HepG2 (cell line): Measurements from ENCODE around the gene KCNJ6. TPM values are rescaled to one million over a fixed set of nuclear protein-coding genes. Genes with fewer than 3 reads are reported as not detected.

Experiments used
- ATAC-seq: fragments of 200-7000 bp; cut with Tn5 transposase; 3 replicates; pipeline ENCODE4 v1.9.1; 2020; ENCODE audit warnings: mild to moderate bottlenecking, moderate library complexity
- BruUV-seq: library from RNA; stranded (reverse); fragments of 400-500 nt; replicated peaks from 2 replicates; lab custom pipeline; 2021; lab: Mats Ljungman, UMichigan
- CTCF ChIA-PET: fragments of 300-600 bp; formaldehyde crosslinking; extraction: SDS; loops from one replicate; lab custom pipeline; 2021; ENCODE audit warnings: low total read pairs, inconsistent platforms, low intra/inter-chr PET ratio; lab: Yijun Ruan, JAX
- POLR2A ChIA-PET: fragments of 350-600 bp; sonication (Branson Sonifier 250); formaldehyde crosslinking; loops from one replicate; lab custom pipeline; 2020; ENCODE audit warnings: antibody characterized with exemption, inconsistent platforms; lab: Yijun Ruan, JAX
- DNase-seq: peaks from one replicate; pipeline ENCODE4 v3.0.0-alpha.2; 2015; ENCODE audit warnings: low spot score
- FAIRE-seq: peaks from 3 replicates; lab custom pipeline; 2011; peaks lifted over from hg19 to GRCh38; lab: Jason Lieb, UNC
- H2AFZ ChIP-seq: one replicate; pipeline ENCODE4 v1.6.1; 2011; ENCODE audit warnings: low read length, inconsistent platforms
- H3K27ac ChIP-seq: fragments of 300-600 bp; 3 replicates; pipeline ENCODE4 v1.8.0; 2011; ENCODE audit warnings: mixed run types, mild to moderate bottlenecking, mixed read lengths, low read length, inconsistent platforms; ENCODE audit not compliant: insufficient read depth; ENCODE audit errors: extremely low read length
- H3K27me3 ChIP-seq, 2 experiments: fragments of 200-600 bp in 1 of 2; 2 replicates in 1 of 2; 3 replicates in 1 of 2; pipeline versions ENCODE4 v1.6.0 to v1.8.0; 2011; ENCODE audit warnings: low read length in 2 of 2, mild to moderate bottlenecking in 2 of 2, moderate library complexity in 2 of 2, inconsistent platforms in 1 of 2; ENCODE audit not compliant: insufficient read depth in 2 of 2, control insufficient read depth in 1 of 2
- H3K36me3 ChIP-seq, 2 experiments: fragments of 200-600 bp in 1 of 2; replicated peaks in 1 of 2; 2 replicates in 1 of 2; 3 replicates in 1 of 2; pipeline versions ENCODE4 v1.5.1 to v1.8.0; 2011; ENCODE audit warnings: low read length in 2 of 2, inconsistent platforms in 1 of 2; ENCODE audit not compliant: insufficient read depth in 2 of 2, control insufficient read depth in 1 of 2
- H3K4me1 ChIP-seq: 2 replicates; pipeline ENCODE4 v1.5.1; 2012; ENCODE audit warnings: low read length, inconsistent platforms; ENCODE audit not compliant: insufficient read depth
- H3K4me2 ChIP-seq: 2 replicates; pipeline ENCODE4 v1.6.0; 2011; ENCODE audit warnings: low read depth, low read length, inconsistent platforms
- H3K4me3 ChIP-seq, 3 experiments: fragments of 200-600 bp in 1 of 3; sonication (generic), shearing (Covaris generic) in 1 of 3; replicated peaks in 1 of 3; 2 replicates each; pipeline ENCODE4 v1.5.1; 2011 to 2016; ENCODE audit warnings: low read length in 3 of 3, inconsistent platforms in 2 of 3, low read depth in 2 of 3, mild to moderate bottlenecking in 2 of 3, control low read depth in 1 of 3, mixed read lengths in 1 of 3; ENCODE audit not compliant: insufficient read depth in 1 of 3
- H3K79me2 ChIP-seq: one replicate; pipeline ENCODE4 v1.6.1; 2011; ENCODE audit warnings: low read length, inconsistent platforms; ENCODE audit not compliant: insufficient read depth
- H3K9ac ChIP-seq: 2 replicates; pipeline ENCODE4 v1.6.0; 2011; ENCODE audit warnings: mild to moderate bottlenecking, low read depth, low read length, inconsistent platforms; ENCODE audit not compliant: insufficient read depth
- H3K9me3 ChIP-seq: 2 replicates; pipeline ENCODE4 v1.5.1; 2012; ENCODE audit warnings: mild to moderate bottlenecking, low read length
- H4K20me1 ChIP-seq: 2 replicates; pipeline ENCODE4 v1.6.0; 2011; ENCODE audit warnings: inconsistent platforms, mild to moderate bottlenecking, low read length, moderate library complexity; ENCODE audit not compliant: insufficient read depth
- ARID3A ChIP-seq: IDR thresholded peaks from 2 replicates; pipeline ENCODE4 v1.6.1; 2012; ENCODE audit warnings: low read depth, low read length, improper control_type of control experiment
- ATF7 ChIP-seq, 2 experiments: fragments of 450-650 bp in 1 of 2; sonication (generic) in 1 of 2; formaldehyde crosslinking in 1 of 2; IDR thresholded peaks; 2 replicates each; pipeline versions ENCODE4 v1.4.0 to v1.6.1; 2016 to 2020; ENCODE audit warnings: antibody characterized with exemption in 1 of 2, mild to moderate bottlenecking in 1 of 2, missing genetic modification reagents in 1 of 2
- BHLHE40 ChIP-seq: IDR thresholded peaks from 2 replicates; pipeline ENCODE4 v1.6.1; 2011; ENCODE audit warnings: low read length, improper control_type of control experiment
- CBX1 ChIP-seq: IDR thresholded peaks from one replicate; pipeline ENCODE4 v1.6.1; 2016; ENCODE audit warnings: antibody characterized with exemption, low read depth
- FIP1L1 ChIP-seq: fragments of 200-400 bp; formaldehyde crosslinking; IDR thresholded peaks from 2 replicates; pipeline ENCODE4 v1.6.1; 2018; ENCODE audit warnings: low read depth, mild to moderate bottlenecking, low read length, moderate library complexity, borderline replicate concordance; ENCODE audit not compliant: insufficient read depth
- GPBP1L1 ChIP-seq: sonication (generic); formaldehyde crosslinking; IDR thresholded peaks from 2 replicates; pipeline ENCODE4 v1.5.0; 2020; ENCODE audit warnings: mild to moderate bottlenecking, missing genetic modification reagents
- GZF1 ChIP-seq: sonication (generic); formaldehyde crosslinking; IDR thresholded peaks from 2 replicates; pipeline ENCODE4 v1.5.1; 2020; ENCODE audit warnings: mild to moderate bottlenecking, missing genetic modification reagents
- HDAC6 ChIP-seq: fragments of 200-600 bp; sonication (generic); IDR thresholded peaks from 2 replicates; pipeline ENCODE4 v1.7.0; 2017; ENCODE audit warnings: mild to moderate bottlenecking, antibody characterized with exemption, low read length, low read depth
- KDM6A ChIP-seq: IDR thresholded peaks from 2 replicates; pipeline ENCODE4 v1.6.1; 2016; ENCODE audit warnings: low read depth
- THAP8 ChIP-seq: sonication (generic); formaldehyde crosslinking; IDR thresholded peaks from 2 replicates; pipeline ENCODE4 v1.5.1; 2020; ENCODE audit warnings: missing genetic modification reagents, mild to moderate bottlenecking, borderline replicate concordance
- ZNF224 ChIP-seq: sonication (generic); formaldehyde crosslinking; IDR thresholded peaks from 2 replicates; pipeline ENCODE4 v1.5.0; 2020; ENCODE audit warnings: mild to moderate bottlenecking, missing genetic modification reagents
- ZNF704 ChIP-seq: sonication (generic); formaldehyde crosslinking; IDR thresholded peaks from 2 replicates; pipeline ENCODE4 v1.8.1; 2023; ENCODE audit warnings: mild to moderate bottlenecking, inconsistent platforms, moderate library complexity, missing genetic modification reagents, borderline replicate concordance
- ZNF772 ChIP-seq: sonication (generic); formaldehyde crosslinking; IDR thresholded peaks from 2 replicates; pipeline ENCODE4 v1.5.0; 2020; ENCODE audit warnings: mild to moderate bottlenecking, missing genetic modification reagents
- ZSCAN31 ChIP-seq: sonication (generic); formaldehyde crosslinking; IDR thresholded peaks from 2 replicates; pipeline ENCODE4 v1.5.0; 2020; ENCODE audit warnings: low read depth, mild to moderate bottlenecking, missing genetic modification reagents
- WGBS: methylation state at CpG from one replicate; pipeline ENCODE4 v1.1.6; 2017; ENCODE audit warnings: low lambda C conversion rate; 5-methylcytosine and 5-hydroxymethylcytosine counted together
- in situ Hi-C: cut with HindIII; loops from 2 replicates; pipeline ENCODE4 v1.10.0; 2017; ENCODE audit warnings: low pct_unique_long_range_greater_than_20kb; ENCODE audit not compliant: extremely low pct_ligation_motif_present
- intact Hi-C: fragments of 100-400 bp; cut with micrococcal nuclease; formaldehyde crosslinking; loops from one replicate; pipeline ENCODE4 v1.10.0; 2022; ENCODE audit not compliant: unreplicated experiment
- polyA plus RNA-seq, 8 experiments: library from polyadenylated mRNA; depleted of rRNA in 3 of 8; stranded (reverse) in 7 of 8; unstranded in 1 of 8; fragments of >200 nt; fragmentation: Illumina TruSeq in 4 of 8; extraction: Trizol in 4 of 8; gene quantifications; 2 replicates each; pipeline versions ENCODE4 v1.2.1 to v1.2.3, GENCODE V29; 2011 to 2016; ENCODE audit warnings: low read depth in 4 of 8, missing spikeins in 1 of 8, mixed read lengths in 1 of 8; ENCODE audit not compliant: insufficient read depth in 1 of 8
- total RNA-seq, 5 experiments: library from RNA; depleted of rRNA; stranded (reverse); fragments of >200 nt; fragmentation: Illumina TruSeq; extraction: Trizol; gene quantifications; 2 replicates each; pipeline ENCODE4 v1.2.3, GENCODE V29; 2016; ENCODE audit warnings: low read depth in 1 of 5

The KCNJ6 gene
- total and polyA plus RNA-seq, 2 of the 13 experiments (the other 11 are each of a cell fraction or from before 2014, with no cell fraction given) = not detected

- Histone ChIP-seq H3K4me3 (no peak overlapping the region), H3K9ac (no peak overlapping the region), H3K36me3 (no peaks in the 10 kb centered on the region), H3K9me3 (no peaks in the 10 kb centered on the region), H3K27ac (no peak overlapping the region), H3K4me2 (no peak overlapping the region), H3K4me1 (peaks cover 8% of the 10 kb centered on the region), H2AFZ (no peak overlapping the region), H3K27me3 (no peaks in the 10 kb centered on the region; a peak in 1 of 5 replicates), H3K79me2 (no peaks in the 10 kb centered on the region), H4K20me1 (no peaks in the 10 kb centered on the region)
- POLR2A ChIA-PET = no interaction called here
- no peak for TF ChIP-seq THAP8 (CRISPR knock-in tag)
- TF ChIP-seq ATF7 (IDR thresholded peaks at IDR 0.05) = no peak
- TF ChIP-seq ATF7 (CRISPR knock-in tag; IDR thresholded peaks at IDR 0.05) = no peak
- no peak for TF ChIP-seq FIP1L1
- no peak for TF ChIP-seq HDAC6
- TF ChIP-seq GPBP1L1 (CRISPR knock-in tag) = no peak
- TF ChIP-seq ARID3A = no peak
- no peak for TF ChIP-seq ZNF224 (CRISPR knock-in tag)
- no peak for TF ChIP-seq GZF1 (CRISPR knock-in tag)
- no peak for TF ChIP-seq KDM6A (CRISPR knock-in tag)
- TF ChIP-seq ZSCAN31 (CRISPR knock-in tag) = no peak
- no peak for TF ChIP-seq CBX1
- no peak for TF ChIP-seq BHLHE40
- TF ChIP-seq ZNF772 (CRISPR knock-in tag) = no peak
- no peak for TF ChIP-seq ZNF704 (CRISPR knock-in tag)
- 44% methylated on average over 8 of the region's 12 CpGs for WGBS
- ATAC-seq = no peak
- FAIRE-seq = no peak
- no peak for DNase-seq
- in situ Hi-C loops (no loop called here), intact Hi-C loops (no loop called here)
- CTCF ChIA-PET = no interaction called here
- no TSS peak for BruUV-seq
Observed at GRCh38 chr21:37753122-37753599, 163.1 kb downstream of the KCNJ6 start.
